ENCODE data around the gene SPATS2. TPM values are rescaled to one million over a fixed set of nuclear protein-coding genes. Genes with fewer than 3 reads are reported as not detected.
"Not testable (repeated sequence)": the region's sequence is repeated elsewhere in the genome, so short reads cannot be mapped to it uniquely, and the experiment has no call there.

Gene SPATS2
- total and polyA plus RNA-seq, 4 donors: 5.5 to 29.8 (median 15.4) TPM

- DNase-seq (no peak), ATAC-seq (ENCODE audit: low FRiP score) (no peak)
- peaks cover 0 to 4% of the 10 kb centered on the region in 2 donors for H3K4me1 ChIP-seq (ENCODE audit: control insufficient read depth in 1 of 2, insufficient read depth in 2 of 2, low read length in 2 of 2)
- no peaks in the 10 kb centered on the region for H3K36me3 ChIP-seq (ENCODE audit: control insufficient read depth in 1 of 2, insufficient read depth in 2 of 2, low read length in 1 of 2)
- H3K27me3 ChIP-seq (ENCODE audit: control insufficient read depth in 1 of 2, insufficient read depth in 2 of 2, low read length in 1 of 2): no peaks in the 10 kb centered on the region
- intact Hi-C loops (cut with DNase I): no loop called here
- 88 to 94% methylated on average over 6 of the region's 6 CpGs for WGBS, 2 donors
- no peak overlapping the region for H3K27ac ChIP-seq (ENCODE audit: low read depth in 1 of 2, low read length in 2 of 2)
- H3K4me3 ChIP-seq (ENCODE audit: low read length in 2 of 2): no peak overlapping the region
- no peaks in the 10 kb centered on the region for H3K9me3 ChIP-seq (ENCODE audit: control insufficient read depth, low read length)
Measured at GRCh38 chr12:49370539-49370938, 3.3 kb downstream of the SPATS2 start.

- H3K4me3 ChIP-seq (ENCODE audit: low read length in 2 of 2): no peak overlapping the region
- DNase-seq (no peak), ATAC-seq (ENCODE audit: low FRiP score) (no peak)
- H3K27ac ChIP-seq (ENCODE audit: low read depth in 1 of 2, low read length in 2 of 2): no peak overlapping the region
- H3K27me3 ChIP-seq (ENCODE audit: control insufficient read depth in 1 of 2, insufficient read depth in 2 of 2, low read length in 1 of 2): no peaks in the 10 kb centered on the region
- H3K36me3 ChIP-seq (ENCODE audit: control insufficient read depth in 1 of 2, insufficient read depth in 2 of 2, low read length in 1 of 2): no peaks in the 10 kb centered on the region
- H3K4me1 ChIP-seq (ENCODE audit: control insufficient read depth in 1 of 2, insufficient read depth in 2 of 2, low read length in 2 of 2): peaks cover 0 to 1% of the 10 kb centered on the region in 2 donors
- H3K9me3 ChIP-seq (ENCODE audit: control insufficient read depth, low read length): no peaks in the 10 kb centered on the region
- 99 to 100% methylated on average over 1 of the region's 1 CpG for WGBS, 2 donors
- intact Hi-C loops (cut with DNase I): no loop called here
Measured at GRCh38 chr12:49375406-49375805, 8.1 kb downstream of the SPATS2 start.

- intact Hi-C loops (cut with DNase I): no loop called here
- no peaks in the 10 kb centered on the region for H3K9me3 ChIP-seq (ENCODE audit: control insufficient read depth, low read length)
Measured at GRCh38 chr12:49377386-49377785, 10.1 kb downstream of the SPATS2 start.

GRCh38 chr12:49380184-49380583, 12.9 kb downstream of the SPATS2 start:
- H3K4me3 ChIP-seq (ENCODE audit: low read length in 2 of 2); H3K9me3 ChIP-seq (ENCODE audit: control insufficient read depth, low read length); intact Hi-C loops (cut with DNase I); H3K4me1 ChIP-seq (ENCODE audit: control insufficient read depth in 1 of 2, insufficient read depth in 2 of 2, low read length in 2 of 2); H3K27ac ChIP-seq (ENCODE audit: low read depth in 1 of 2, low read length in 2 of 2); H3K36me3 ChIP-seq (ENCODE audit: control insufficient read depth in 1 of 2, insufficient read depth in 2 of 2, low read length in 1 of 2); H3K27me3 ChIP-seq (ENCODE audit: control insufficient read depth in 1 of 2, insufficient read depth in 2 of 2, low read length in 1 of 2); ATAC-seq (ENCODE audit: low FRiP score); DNase-seq: not testable (repeated sequence)
- 95 to 98% methylated on average over 8 to 9 of the region's 9 CpGs for WGBS, 2 donors

More at GRCh38 chr12:49377386-49377785, 10.1 kb downstream of the SPATS2 start:
- WGBS, 2 donors: 83 to 85% methylated on average over 2 of the region's 2 CpGs
- Histone ChIP-seq H3K27me3 (ENCODE audit: control insufficient read depth in 1 of 2, insufficient read depth in 2 of 2, low read length in 1 of 2) (no peaks in the 10 kb centered on the region), H3K36me3 (ENCODE audit: control insufficient read depth in 1 of 2, insufficient read depth in 2 of 2, low read length in 1 of 2) (no peaks in the 10 kb centered on the region), H3K27ac (ENCODE audit: low read depth in 1 of 2, low read length in 2 of 2) (no peak overlapping the region), H3K4me3 (ENCODE audit: low read length in 2 of 2) (no peak overlapping the region), H3K4me1 (ENCODE audit: control insufficient read depth in 1 of 2, insufficient read depth in 2 of 2, low read length in 2 of 2) (no peaks in the 10 kb centered on the region)
- DNase-seq (no peak), ATAC-seq (ENCODE audit: low FRiP score) (no peak)

GRCh38 chr12:49388682-49389386, 21.6 kb downstream of the SPATS2 start:
- WGBS, 2 donors: 76 to 79% methylated on average over 18 of the region's 18 CpGs
- H3K9me3 ChIP-seq (ENCODE audit: control insufficient read depth, low read length): no peaks in the 10 kb centered on the region
- no peak overlapping the region for H3K27ac ChIP-seq (ENCODE audit: low read depth in 1 of 2, low read length in 2 of 2)
- no peak for ATAC-seq (ENCODE audit: low FRiP score)
- no peaks in the 10 kb centered on the region for H3K27me3 ChIP-seq (ENCODE audit: control insufficient read depth in 1 of 2, insufficient read depth in 2 of 2, low read length in 1 of 2)
- no peak overlapping the region for H3K4me3 ChIP-seq (ENCODE audit: low read length in 2 of 2)
- intact Hi-C loops (cut with DNase I): no loop called here
- DNase-seq: peak in 1 of 2 donors; percentile 70
- peaks cover 0 to 2% of the 10 kb centered on the region in 2 donors for H3K36me3 ChIP-seq (ENCODE audit: control insufficient read depth in 1 of 2, insufficient read depth in 2 of 2, low read length in 1 of 2)
- no peaks in the 10 kb centered on the region for H3K4me1 ChIP-seq (ENCODE audit: control insufficient read depth in 1 of 2, insufficient read depth in 2 of 2, low read length in 2 of 2)

GRCh38 chr12:49389387-49389703, 22.1 kb downstream of the SPATS2 start:
- Histone ChIP-seq H3K4me3 (ENCODE audit: low read length in 2 of 2) (no peak overlapping the region), H3K27me3 (ENCODE audit: control insufficient read depth in 1 of 2, insufficient read depth in 2 of 2, low read length in 1 of 2) (no peaks in the 10 kb centered on the region), H3K4me1 (ENCODE audit: control insufficient read depth in 1 of 2, insufficient read depth in 2 of 2, low read length in 2 of 2) (no peaks in the 10 kb centered on the region), H3K27ac (ENCODE audit: low read depth in 1 of 2, low read length in 2 of 2) (no peak overlapping the region), H3K36me3 (ENCODE audit: control insufficient read depth in 1 of 2, insufficient read depth in 2 of 2, low read length in 1 of 2) (peaks cover 0 to 2% of the 10 kb centered on the region in 2 donors), H3K9me3 (ENCODE audit: control insufficient read depth, low read length) (no peaks in the 10 kb centered on the region)
- 85 to 90% methylated on average over 13 of the region's 13 CpGs for WGBS, 2 donors
- ATAC-seq (ENCODE audit: low FRiP score) (no peak), DNase-seq (no peak)
- intact Hi-C loops (cut with DNase I): no loop called here

GRCh38 chr12:49397000-49397399, 29.7 kb downstream of the SPATS2 start:
- H3K36me3 ChIP-seq (ENCODE audit: control insufficient read depth in 1 of 2, insufficient read depth in 2 of 2, low read length in 1 of 2): no peaks in the 10 kb centered on the region
- H3K9me3 ChIP-seq (ENCODE audit: control insufficient read depth, low read length): no peaks in the 10 kb centered on the region
- H3K4me3 ChIP-seq (ENCODE audit: low read length in 2 of 2): no peak overlapping the region
- intact Hi-C loops (cut with DNase I): no loop called here
- no peaks in the 10 kb centered on the region for H3K27me3 ChIP-seq (ENCODE audit: control insufficient read depth in 1 of 2, insufficient read depth in 2 of 2, low read length in 1 of 2)
- WGBS, 2 donors: 93 to 100% methylated on average over 1 of the region's 1 CpG
- ATAC-seq (ENCODE audit: low FRiP score): no peak
- H3K27ac ChIP-seq (ENCODE audit: low read depth in 1 of 2, low read length in 2 of 2): no peak overlapping the region
- H3K4me1 ChIP-seq (ENCODE audit: control insufficient read depth in 1 of 2, insufficient read depth in 2 of 2, low read length in 2 of 2): no peaks in the 10 kb centered on the region
- no peak for DNase-seq

GRCh38 chr12:49400304-49400703, 33.0 kb downstream of the SPATS2 start:
- H3K4me1 ChIP-seq (ENCODE audit: control insufficient read depth in 1 of 2, insufficient read depth in 2 of 2, low read length in 2 of 2): no peaks in the 10 kb centered on the region
- ATAC-seq (ENCODE audit: low FRiP score) (no peak), DNase-seq (no peak)
- no peak overlapping the region for H3K4me3 ChIP-seq (ENCODE audit: low read length in 2 of 2)
- WGBS, 2 donors: 88 to 92% methylated on average over 1 of the region's 1 CpG
- H3K27ac ChIP-seq (ENCODE audit: low read depth in 1 of 2, low read length in 2 of 2): no peak overlapping the region
- H3K9me3 ChIP-seq (ENCODE audit: control insufficient read depth, low read length): no peaks in the 10 kb centered on the region
- intact Hi-C loops (cut with DNase I): no loop called here
- H3K27me3 ChIP-seq (ENCODE audit: control insufficient read depth in 1 of 2, insufficient read depth in 2 of 2, low read length in 1 of 2): no peaks in the 10 kb centered on the region
- no peaks in the 10 kb centered on the region for H3K36me3 ChIP-seq (ENCODE audit: control insufficient read depth in 1 of 2, insufficient read depth in 2 of 2, low read length in 1 of 2)

- no peak overlapping the region for H3K27ac ChIP-seq (ENCODE audit: low read depth in 1 of 2, low read length in 2 of 2)
- DNase-seq (no peak), ATAC-seq (ENCODE audit: low FRiP score) (no peak)
- no peaks in the 10 kb centered on the region for H3K9me3 ChIP-seq (ENCODE audit: control insufficient read depth, low read length)
- no peaks in the 10 kb centered on the region for H3K36me3 ChIP-seq (ENCODE audit: control insufficient read depth in 1 of 2, insufficient read depth in 2 of 2, low read length in 1 of 2)
- no peak overlapping the region for H3K4me3 ChIP-seq (ENCODE audit: low read length in 2 of 2)
- H3K4me1 ChIP-seq (ENCODE audit: control insufficient read depth in 1 of 2, insufficient read depth in 2 of 2, low read length in 2 of 2): no peaks in the 10 kb centered on the region
- intact Hi-C loops (cut with DNase I): no loop called here
- no peaks in the 10 kb centered on the region for H3K27me3 ChIP-seq (ENCODE audit: control insufficient read depth in 1 of 2, insufficient read depth in 2 of 2, low read length in 1 of 2)
- 84 to 85% methylated on average over 5 of the region's 5 CpGs for WGBS, 2 donors
Measured at GRCh38 chr12:49403971-49404450, 36.7 kb downstream of the SPATS2 start.

All from aorta (tissue), 5 donors.